Measurements from ENCODE around the gene CCM2.

The CCM2 gene

GRCh38 chr7:45000093-45001032, at the start of gene CCM2:
CCM2 (plus strand) TSS chr7:45000201; CDS start chr7:45000334, 133 bp downstream.
- no peak for DNase-seq (ENCODE audit: low read depth, low spot score)

GRCh38 chr7:44953156-44953555, 46.8 kb upstream of the CCM2 start:
- no peak for DNase-seq (ENCODE audit: low read depth, low spot score)

- no peak for DNase-seq (ENCODE audit: low read depth, low spot score)
Observed at GRCh38 chr7:44955733-44956132, 44.3 kb upstream of the CCM2 start.

GRCh38 chr7:44956157-44956766, 43.7 kb upstream of the CCM2 start:
- no peak for DNase-seq (ENCODE audit: low read depth, low spot score)

- DNase-seq (ENCODE audit: low read depth, low spot score) = no peak
Observed at GRCh38 chr7:44958645-44959344, 41.2 kb upstream of the CCM2 start.

GRCh38 chr7:44959433-44959951, 40.5 kb upstream of the CCM2 start:
- DNase-seq (ENCODE audit: low read depth, low spot score) = no peak

GRCh38 chr7:44960011-44960580, 39.9 kb upstream of the CCM2 start:
- DNase-seq (ENCODE audit: low read depth, low spot score) = no peak

- DNase-seq (ENCODE audit: low read depth, low spot score) = no peak
Observed at GRCh38 chr7:44961844-44962482, 38.0 kb upstream of the CCM2 start.

GRCh38 chr7:44962483-44963251, 37.3 kb upstream of the CCM2 start:
- DNase-seq (ENCODE audit: low read depth, low spot score) = no peak

GRCh38 chr7:44963364-44964290, 36.4 kb upstream of the CCM2 start:
- no peak for DNase-seq (ENCODE audit: low read depth, low spot score)

GRCh38 chr7:44964384-44964830, 35.6 kb upstream of the CCM2 start:
- DNase-seq (ENCODE audit: low read depth, low spot score) = no peak

GRCh38 chr7:44964831-44965440, 35.1 kb upstream of the CCM2 start:
- no peak for DNase-seq (ENCODE audit: low read depth, low spot score)

- no peak for DNase-seq (ENCODE audit: low read depth, low spot score)
Observed at GRCh38 chr7:44965441-44965903, 34.5 kb upstream of the CCM2 start.

- DNase-seq (ENCODE audit: low read depth, low spot score) = no peak
Observed at GRCh38 chr7:44965937-44966730, 33.9 kb upstream of the CCM2 start.

GRCh38 chr7:44966731-44967538, 33.1 kb upstream of the CCM2 start:
- DNase-seq (ENCODE audit: low read depth, low spot score) = no peak

- no peak for DNase-seq (ENCODE audit: low read depth, low spot score)
Observed at GRCh38 chr7:44967571-44968446, 32.2 kb upstream of the CCM2 start.
